Right forelimb (tissue), 1 donor: ENCODE data around the gene KRT84.

ENCODE experiments used
- DNase-seq: peaks from one replicate; pipeline ENCODE4 v3.0.0-alpha.2; 2018

KRT84 gene, protein sequence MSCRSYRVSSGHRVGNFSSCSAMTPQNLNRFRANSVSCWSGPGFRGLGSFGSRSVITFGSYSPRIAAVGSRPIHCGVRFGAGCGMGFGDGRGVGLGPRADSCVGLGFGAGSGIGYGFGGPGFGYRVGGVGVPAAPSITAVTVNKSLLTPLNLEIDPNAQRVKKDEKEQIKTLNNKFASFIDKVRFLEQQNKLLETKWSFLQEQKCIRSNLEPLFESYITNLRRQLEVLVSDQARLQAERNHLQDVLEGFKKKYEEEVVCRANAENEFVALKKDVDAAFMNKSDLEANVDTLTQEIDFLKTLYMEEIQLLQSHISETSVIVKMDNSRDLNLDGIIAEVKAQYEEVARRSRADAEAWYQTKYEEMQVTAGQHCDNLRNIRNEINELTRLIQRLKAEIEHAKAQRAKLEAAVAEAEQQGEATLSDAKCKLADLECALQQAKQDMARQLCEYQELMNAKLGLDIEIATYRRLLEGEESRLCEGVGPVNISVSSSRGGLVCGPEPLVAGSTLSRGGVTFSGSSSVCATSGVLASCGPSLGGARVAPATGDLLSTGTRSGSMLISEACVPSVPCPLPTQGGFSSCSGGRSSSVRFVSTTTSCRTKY

DNA sequence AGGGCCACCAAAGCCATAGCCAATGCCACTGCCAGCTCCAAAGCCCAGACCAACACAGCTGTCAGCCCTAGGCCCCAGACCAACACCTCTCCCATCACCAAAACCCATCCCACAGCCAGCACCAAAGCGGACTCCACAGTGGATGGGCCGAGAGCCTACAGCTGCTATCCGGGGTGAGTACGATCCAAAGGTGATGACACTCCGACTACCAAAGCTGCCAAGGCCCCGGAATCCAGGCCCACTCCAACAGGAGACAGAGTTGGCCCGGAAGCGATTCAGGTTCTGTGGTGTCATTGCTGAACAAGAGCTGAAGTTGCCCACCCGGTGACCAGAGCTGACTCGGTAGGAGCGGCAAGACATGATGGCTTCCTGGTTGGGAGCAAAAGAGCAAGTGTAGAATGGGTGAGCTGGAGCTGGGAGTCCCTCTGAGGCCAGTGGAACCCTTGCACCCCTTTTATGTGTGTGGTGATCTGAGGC, at the start of gene KRT84:
Gene KRT84 (minus strand): TSS at position 427 of the 477 bp plus-strand sequence. CDS start 67 bp downstream, at position 360.
- no peak for DNase-seq

DNA sequence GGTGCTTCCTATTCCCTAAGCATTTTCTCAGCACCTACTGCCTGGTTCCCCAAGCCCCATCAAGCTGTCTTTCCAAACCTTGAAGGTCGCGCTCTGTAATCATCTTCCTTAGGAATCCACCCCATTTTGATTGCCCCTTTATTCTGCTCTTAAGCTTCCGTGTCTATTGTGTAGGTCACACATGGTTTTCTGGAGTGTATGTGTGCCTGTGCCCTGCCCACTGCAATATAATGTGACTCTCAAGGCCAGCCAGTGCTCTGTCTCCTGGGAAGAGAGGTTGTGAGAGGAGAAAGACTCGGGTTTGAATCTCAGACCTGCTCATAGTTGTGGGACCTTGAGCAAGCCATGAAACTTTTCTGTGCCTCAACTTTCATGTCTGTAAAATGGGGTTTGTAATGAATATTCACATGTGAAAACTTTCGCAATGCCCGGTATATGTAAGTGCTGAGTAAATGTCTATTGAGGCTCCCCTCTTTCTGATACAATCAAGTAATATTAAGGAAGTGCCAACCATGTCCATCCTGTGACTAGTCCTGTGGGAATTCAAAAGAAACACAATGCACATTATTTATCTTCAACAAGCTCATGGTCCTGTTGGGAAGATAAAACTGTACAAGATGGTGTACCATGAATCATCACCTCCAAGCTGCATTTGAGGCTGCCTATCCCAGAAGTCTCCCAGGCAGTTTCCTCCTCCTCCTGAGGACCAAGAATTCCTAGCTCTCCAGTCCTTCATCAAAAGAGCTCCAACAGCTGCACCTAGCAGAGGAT, 49.5 kb upstream of the KRT84 start:
- no peak for DNase-seq

- no peak for DNase-seq
Observed at GRCh38 chr12:52434081-52434733, 48.8 kb upstream of the KRT84 start, which contains the start of gene KRT75. KRT75 (minus strand) TSS chr12:52434371; CDS start chr12:52434304, 67 bp downstream.

- DNase-seq, result no peak
Observed at GRCh38 chr12:52433501-52434080, 48.1 kb upstream of the KRT84 start.

- no peak for DNase-seq
Observed at GRCh38 chr12:52432559-52433207, 47.2 kb upstream of the KRT84 start.

GRCh38 chr12:52428121-52428520, 42.7 kb upstream of the KRT84 start:
- DNase-seq, result no peak

GRCh38 chr12:52427083-52427482, 41.6 kb upstream of the KRT84 start:
- no peak for DNase-seq

DNA sequence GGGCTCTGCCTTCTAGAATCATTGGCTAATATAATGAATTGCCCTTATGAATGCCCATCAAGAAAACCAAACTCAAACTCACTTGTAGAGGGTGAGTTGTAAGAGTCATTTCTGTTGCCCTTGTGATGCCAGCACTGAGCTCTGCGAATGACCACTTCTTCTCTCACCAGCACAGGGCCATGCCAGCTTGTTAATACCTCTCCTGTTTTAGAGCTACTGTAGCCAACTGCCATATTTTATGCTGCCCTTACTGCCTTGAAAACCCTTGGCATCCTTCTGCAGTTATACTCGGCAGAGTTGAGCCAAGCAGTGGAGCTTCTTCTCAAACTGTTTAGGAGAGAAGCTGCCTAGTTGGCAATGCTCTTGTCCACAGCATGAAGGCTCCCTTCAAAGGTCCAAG, 40.6 kb upstream of the KRT84 start:
- DNase-seq, result no peak

- no peak for DNase-seq
Observed at GRCh38 chr12:52425466-52425865, 40.0 kb upstream of the KRT84 start.

- DNase-seq, result peak; percentile 58
Observed at GRCh38 chr12:52423661-52424500, 38.4 kb upstream of the KRT84 start.

DNA sequence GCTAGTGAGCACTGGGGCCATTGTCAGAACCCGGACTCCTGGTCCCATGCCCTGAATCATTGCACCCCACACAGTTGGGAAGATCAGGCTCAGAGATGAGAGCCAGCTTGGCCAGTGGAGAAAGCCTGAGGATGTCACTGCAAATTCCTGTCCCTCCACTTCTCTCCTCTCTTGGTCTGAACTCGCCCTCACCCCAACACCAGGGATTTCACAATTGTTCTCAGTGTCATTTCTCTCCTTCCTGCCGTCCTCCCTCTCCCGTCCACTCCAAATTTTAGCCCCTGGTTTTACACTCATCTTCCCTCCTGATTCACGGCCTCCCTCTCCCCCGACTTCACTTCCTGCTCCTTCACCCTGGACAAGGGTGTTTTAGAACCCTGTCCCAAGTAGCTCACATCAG, 37.6 kb upstream of the KRT84 start:
- no peak for DNase-seq

GRCh38 chr12:52419656-52420055, 34.2 kb upstream of the KRT84 start:
- no peak for DNase-seq

GRCh38 chr12:52418576-52419110, 33.2 kb upstream of the KRT84 start:
- DNase-seq, result no peak

- DNase-seq, result no peak
Observed at GRCh38 chr12:52417740-52418139, 32.3 kb upstream of the KRT84 start.

DNA sequence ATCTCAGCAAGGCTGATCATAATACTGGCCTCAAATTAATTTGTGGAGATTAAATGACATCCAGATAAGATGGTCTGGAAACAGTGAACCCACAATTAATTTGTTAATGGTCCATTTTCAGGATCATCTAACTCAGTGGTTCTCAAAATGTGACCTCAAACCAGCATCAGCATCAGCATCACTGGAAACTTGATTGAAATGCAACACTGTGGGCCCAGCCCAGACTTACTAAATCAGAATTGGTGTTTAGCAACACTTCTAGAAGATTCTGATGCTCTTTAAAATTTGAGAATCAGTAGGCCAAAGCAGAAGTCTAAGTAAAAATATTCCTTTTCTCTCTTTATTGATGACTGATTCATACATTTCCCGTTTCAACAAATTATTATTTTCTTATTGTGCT, 31.3 kb upstream of the KRT84 start:
- no peak for DNase-seq

GRCh38 chr12:52415870-52416750, 30.7 kb upstream of the KRT84 start:
- DNase-seq, result no peak

- no peak for DNase-seq
Observed at GRCh38 chr12:52414936-52415335, 29.5 kb upstream of the KRT84 start.

- DNase-seq, result no peak
Observed at GRCh38 chr12:52413782-52414345, 28.4 kb upstream of the KRT84 start.

DNA sequence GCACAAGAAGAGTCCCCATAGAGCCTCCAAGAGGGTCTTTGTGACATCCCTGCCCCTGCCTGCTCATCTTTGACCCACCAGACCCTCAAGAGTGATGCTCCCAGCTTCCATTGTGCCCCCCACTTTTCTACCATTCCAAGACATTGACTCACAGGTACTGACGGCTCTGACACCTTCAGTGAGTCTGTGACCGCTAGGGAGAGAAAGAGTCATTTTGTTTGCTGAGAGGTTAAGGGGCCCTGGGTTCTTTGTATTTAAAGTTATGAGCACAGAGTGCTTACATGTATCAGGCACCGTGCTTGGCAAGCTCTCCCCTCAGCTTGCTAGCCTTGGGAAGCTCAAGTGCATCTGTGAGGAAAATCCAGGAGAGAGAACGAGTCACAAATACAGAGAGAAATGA, 27.8 kb upstream of the KRT84 start:
- no peak for DNase-seq
